ENCODE measurements around the gene FBLN5. TPM values are rescaled to one million over a fixed set of nuclear protein-coding genes. Genes with fewer than 3 reads are reported as not detected.

The FBLN5 gene
- total and polyA plus RNA-seq, 11 donors: 26.0 to 129 (median 40.3) TPM

DNA sequence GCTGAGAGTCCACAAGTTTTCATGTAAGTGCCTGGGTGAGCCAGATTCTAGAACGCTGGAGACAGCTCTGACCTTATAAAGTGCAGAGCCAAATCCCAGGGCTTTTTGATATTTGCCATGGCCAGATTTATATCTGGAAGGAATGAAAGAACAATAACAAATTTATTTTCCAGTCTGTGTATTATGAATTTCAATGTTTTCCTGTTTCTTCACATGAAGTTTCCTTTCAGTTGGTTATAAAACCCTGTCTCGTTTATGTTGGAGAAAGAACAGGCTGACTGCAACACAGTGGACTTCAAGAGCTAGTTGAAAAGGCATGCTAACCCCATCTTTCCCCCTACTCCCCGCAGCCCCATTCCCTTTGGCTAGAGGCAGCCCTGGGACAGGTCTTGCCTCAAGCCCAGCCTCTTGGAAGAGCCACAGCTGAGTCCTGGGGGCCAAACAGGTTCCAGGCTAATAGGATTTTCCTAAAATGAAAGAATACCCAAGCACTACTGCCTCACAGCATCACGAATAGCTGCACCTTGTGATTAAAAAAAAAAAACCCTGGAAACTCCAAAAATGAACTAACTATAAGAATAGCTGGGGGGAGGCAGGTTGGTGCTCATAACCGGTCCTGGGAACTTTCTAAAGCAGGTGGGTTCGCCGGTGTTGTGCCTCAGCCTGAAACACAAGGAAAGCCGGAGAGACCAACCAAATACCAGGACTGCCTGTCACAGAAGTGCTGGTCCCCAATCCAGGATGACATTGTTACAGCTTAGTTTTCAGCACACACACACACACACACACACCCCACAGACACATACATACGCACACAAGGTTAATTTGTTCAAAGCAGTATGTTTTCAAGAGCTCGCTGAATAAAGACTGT lies 1.5 kb downstream of the FBLN5 start:
- H3K36me3 ChIP-seq: peaks cover 0 to 13% (median 0%) of the 10 kb centered on the region in 9 donors
- DNase-seq (no peak), ATAC-seq (no peak)
- H3K27me3 ChIP-seq: peaks cover 0 to 14% (median 4%) of the 10 kb centered on the region in 9 donors
- H3K4me1 ChIP-seq: peaks cover 0 to 15% (median 5%) of the 10 kb centered on the region in 12 donors
- peak overlapping the region in 11 of 12 donors; percentile 29 to 83 (median 72) for H3K27ac ChIP-seq
- peak overlapping the region in 11 of 12 donors; percentile 35 to 80 (median 60) for H3K4me3 ChIP-seq
- no peaks in the 10 kb centered on the region for H3K9me3 ChIP-seq
- WGBS, 4 donors: 50 to 66% (median 64%) methylated on average over 10 of the region's 10 CpGs
- TF ChIP-seq POLR2A (IDR thresholded peaks at IDR 0.05): no peak
- TF ChIP-seq, protein P1, sequence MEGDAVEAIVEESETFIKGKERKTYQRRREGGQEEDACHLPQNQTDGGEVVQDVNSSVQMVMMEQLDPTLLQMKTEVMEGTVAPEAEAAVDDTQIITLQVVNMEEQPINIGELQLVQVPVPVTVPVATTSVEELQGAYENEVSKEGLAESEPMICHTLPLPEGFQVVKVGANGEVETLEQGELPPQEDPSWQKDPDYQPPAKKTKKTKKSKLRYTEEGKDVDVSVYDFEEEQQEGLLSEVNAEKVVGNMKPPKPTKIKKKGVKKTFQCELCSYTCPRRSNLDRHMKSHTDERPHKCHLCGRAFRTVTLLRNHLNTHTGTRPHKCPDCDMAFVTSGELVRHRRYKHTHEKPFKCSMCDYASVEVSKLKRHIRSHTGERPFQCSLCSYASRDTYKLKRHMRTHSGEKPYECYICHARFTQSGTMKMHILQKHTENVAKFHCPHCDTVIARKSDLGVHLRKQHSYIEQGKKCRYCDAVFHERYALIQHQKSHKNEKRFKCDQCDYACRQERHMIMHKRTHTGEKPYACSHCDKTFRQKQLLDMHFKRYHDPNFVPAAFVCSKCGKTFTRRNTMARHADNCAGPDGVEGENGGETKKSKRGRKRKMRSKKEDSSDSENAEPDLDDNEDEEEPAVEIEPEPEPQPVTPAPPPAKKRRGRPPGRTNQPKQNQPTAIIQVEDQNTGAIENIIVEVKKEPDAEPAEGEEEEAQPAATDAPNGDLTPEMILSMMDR (IDR thresholded peaks at IDR 0.05): no peak
- intact Hi-C loops (cut with DNase I): no loop called here

DNA sequence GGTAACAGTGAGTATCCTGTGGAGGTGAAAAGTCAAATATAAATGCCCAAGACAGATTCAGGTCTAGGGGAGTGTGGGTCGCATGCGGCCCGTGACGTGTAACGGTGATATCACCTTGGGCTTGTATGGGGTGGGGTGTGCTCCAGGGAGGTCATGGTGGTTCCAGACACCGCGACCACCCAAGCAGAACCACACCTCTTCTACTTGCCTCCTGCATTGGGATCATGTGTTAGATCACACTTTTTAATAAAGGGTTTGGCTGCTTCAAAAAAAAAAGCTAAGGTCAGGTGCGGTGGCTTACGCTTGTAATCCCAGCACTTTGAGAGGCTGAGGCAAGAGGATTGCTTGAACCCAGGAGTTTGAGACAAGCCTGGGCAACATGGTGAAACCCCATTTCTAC lies 4.5 kb downstream of the FBLN5 start:
- H3K27ac ChIP-seq: no peak overlapping the region
- peaks cover 0 to 41% (median 5%) of the 10 kb centered on the region in 9 donors for H3K36me3 ChIP-seq
- 95 to 96% (median 95%) methylated on average over 9 of the region's 9 CpGs for WGBS, 4 donors
- no peak for DNase-seq
- ATAC-seq: no peak
- no peaks in the 10 kb centered on the region for H3K9me3 ChIP-seq
- H3K27me3 ChIP-seq: peaks cover 0 to 14% (median 4%) of the 10 kb centered on the region in 9 donors
- intact Hi-C loops (cut with DNase I): no loop called here
- no peak for TF ChIP-seq POLR2A (IDR thresholded peaks at IDR 0.05)
- TF ChIP-seq, protein P1 (IDR thresholded peaks at IDR 0.05): no peak
- peak overlapping the region in 2 of 12 donors; percentile 74 to 80 for H3K4me3 ChIP-seq
- peaks cover 0 to 14% (median 5%) of the 10 kb centered on the region in 12 donors for H3K4me1 ChIP-seq

DNA sequence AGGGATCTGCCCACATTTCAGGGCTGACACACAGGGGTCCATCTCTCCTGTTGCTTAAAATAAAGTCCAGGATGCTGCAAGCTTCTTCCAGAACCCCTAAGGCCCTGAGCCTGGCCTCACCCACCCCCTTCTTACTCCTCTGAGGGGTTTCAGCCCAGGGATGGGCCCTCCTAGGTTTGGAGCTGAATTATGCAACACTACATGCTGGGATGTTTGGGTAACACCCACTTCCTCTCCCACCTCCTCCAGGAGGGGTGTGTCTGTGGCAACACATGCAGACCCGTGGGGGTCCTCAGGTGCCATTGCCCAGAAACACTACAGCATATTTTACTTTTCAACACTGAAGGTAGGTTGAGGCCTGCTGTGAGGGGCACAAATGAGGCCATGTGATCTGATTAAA lies 5.4 kb downstream of the FBLN5 start:
- Histone ChIP-seq H3K27ac (no peak overlapping the region), H3K9me3 (no peaks in the 10 kb centered on the region), H3K4me1 (peaks cover 0 to 13% (median 3%) of the 10 kb centered on the region in 12 donors), H3K36me3 (peaks cover 0 to 49% (median 10%) of the 10 kb centered on the region in 9 donors), H3K27me3 (peaks cover 0 to 10% (median 0%) of the 10 kb centered on the region in 9 donors), H3K4me3 (no peak overlapping the region)
- WGBS, 4 donors: 33 to 46% (median 40%) methylated on average over 1 of the region's 1 CpG; no CpG with 5 or more reads in 1 of the 4 donors
- ATAC-seq (no peak), DNase-seq (no peak)
- no peak for TF ChIP-seq POLR2A (IDR thresholded peaks at IDR 0.05)
- TF ChIP-seq, protein P1 (IDR thresholded peaks at IDR 0.05): no peak
- intact Hi-C loops (cut with DNase I): no loop called here

DNA sequence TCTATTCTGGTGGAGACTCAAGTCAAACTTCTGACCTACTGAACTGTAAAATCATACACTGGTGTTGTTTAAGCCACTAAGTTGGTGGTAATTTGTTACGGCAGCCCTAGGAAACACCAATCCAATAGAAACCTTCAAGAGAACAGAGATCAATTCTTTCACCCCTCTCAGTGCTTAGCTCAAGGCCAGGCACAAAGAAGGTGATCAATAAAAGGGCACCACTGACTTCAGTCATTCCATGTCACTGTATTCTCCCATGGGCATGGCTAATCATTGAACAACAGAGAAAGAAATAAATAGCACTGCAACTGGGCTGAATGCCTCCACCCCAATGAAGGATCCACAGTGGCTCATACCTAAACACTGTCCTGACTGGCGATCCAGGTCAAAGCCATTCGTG lies 7.3 kb downstream of the FBLN5 start:
- Histone ChIP-seq H3K9me3 (no peaks in the 10 kb centered on the region), H3K36me3 (peaks cover 0 to 65% (median 10%) of the 10 kb centered on the region in 9 donors), H3K27ac (no peak overlapping the region), H3K4me1 (peaks cover 0 to 13% (median 0%) of the 10 kb centered on the region in 12 donors), H3K4me3 (no peak overlapping the region), H3K27me3 (peaks cover 0 to 6% (median 0%) of the 10 kb centered on the region in 9 donors)
- 87 to 95% (median 90%) methylated on average over 3 of the region's 3 CpGs for WGBS, 4 donors
- intact Hi-C loops (cut with DNase I): no loop called here
- DNase-seq (no peak), ATAC-seq (no peak)
- TF ChIP-seq POLR2A (IDR thresholded peaks at IDR 0.05): no peak
- TF ChIP-seq, protein P1 (IDR thresholded peaks at IDR 0.05): no peak
